H9 (cell line): ENCODE measurements around the gene LMOD3. TPM values are rescaled to one million over a fixed set of nuclear protein-coding genes. Genes with fewer than 3 reads are reported as not detected.

Source experiments
- DNase-seq: peaks from one replicate; pipeline ENCODE4 v3.0.0-alpha.2; 2017
- H2AFZ ChIP-seq: one replicate; pipeline ENCODE4 v1.6.1; 2013; ENCODE audit warnings: mild to moderate bottlenecking, low read length, control low read depth, moderate library complexity
- H2AK5ac ChIP-seq: 2 replicates; pipeline ENCODE4 v1.6.1; 2013; ENCODE audit warnings: low read length, control low read depth, mixed read lengths; ENCODE audit not compliant: insufficient read length
- H2BK120ac ChIP-seq: one replicate; pipeline ENCODE4 v1.6.1; 2013; ENCODE audit warnings: low read depth, mild to moderate bottlenecking, low read length, control low read depth, inconsistent platforms; ENCODE audit not compliant: poor library complexity, severe bottlenecking
- H2BK12ac ChIP-seq: 2 replicates; pipeline ENCODE4 v1.6.1; 2013; ENCODE audit warnings: low read length, control low read depth, mixed read lengths, low read depth; ENCODE audit not compliant: insufficient read length
- H2BK15ac ChIP-seq: 2 replicates; pipeline ENCODE4 v1.6.1; 2013; ENCODE audit warnings: low read depth, low read length, control low read depth
- H2BK20ac ChIP-seq: one replicate; pipeline ENCODE4 v1.6.1; 2013; ENCODE audit warnings: low read depth, mild to moderate bottlenecking, low read length, control low read depth, inconsistent platforms; ENCODE audit not compliant: poor library complexity, severe bottlenecking
- H2BK5ac ChIP-seq: 2 replicates; pipeline ENCODE4 v1.6.1; 2013; ENCODE audit warnings: low read length, control low read depth, mixed read lengths; ENCODE audit not compliant: insufficient read length
- H3K14ac ChIP-seq: 2 replicates; pipeline ENCODE4 v1.6.1; 2013; ENCODE audit warnings: low read length, control low read depth; ENCODE audit not compliant: insufficient read depth
- H3K18ac ChIP-seq: 2 replicates; pipeline ENCODE4 v1.6.1; 2013; ENCODE audit warnings: low read depth, mild to moderate bottlenecking, mixed read lengths, low read length, control low read depth; ENCODE audit not compliant: insufficient read length
- H3K23ac ChIP-seq: 2 replicates; pipeline ENCODE4 v1.6.1; 2013; ENCODE audit warnings: low read length, control low read depth, mixed read lengths, low read depth; ENCODE audit not compliant: insufficient read length
- H3K23me2 ChIP-seq: 2 replicates; pipeline ENCODE4 v1.6.1; 2013; ENCODE audit warnings: low read depth, mild to moderate bottlenecking, mixed read lengths, low read length, control low read depth; ENCODE audit not compliant: insufficient read length, poor library complexity, severe bottlenecking
- H3K27ac ChIP-seq: 2 replicates; pipeline ENCODE4 v1.5.1; 2013; ENCODE audit warnings: low read length, control low read depth, mixed read lengths, low read depth; ENCODE audit not compliant: insufficient read length
- H3K27me3 ChIP-seq: 2 replicates; pipeline ENCODE4 v1.6.1; 2013; ENCODE audit warnings: low read length, control low read depth, inconsistent platforms; ENCODE audit not compliant: insufficient read depth
- H3K4ac ChIP-seq: 2 replicates; pipeline ENCODE4 v1.6.1; 2013; ENCODE audit warnings: low read depth, mild to moderate bottlenecking, control low read depth, inconsistent platforms, low read length, moderate library complexity
- H3K4me1 ChIP-seq: 2 replicates; pipeline ENCODE4 v1.6.1; 2013; ENCODE audit warnings: low read length, control low read depth, inconsistent platforms; ENCODE audit not compliant: insufficient read depth
- H3K4me2 ChIP-seq: 2 replicates; pipeline ENCODE4 v1.6.1; 2013; ENCODE audit warnings: low read length, control low read depth, mixed read lengths; ENCODE audit not compliant: insufficient read length, insufficient read depth
- H3K56ac ChIP-seq: 2 replicates; pipeline ENCODE4 v1.6.1; 2013; ENCODE audit warnings: low read depth, mild to moderate bottlenecking, mixed read lengths, low read length, control low read depth; ENCODE audit not compliant: insufficient read length
- H3K79me1 ChIP-seq: 2 replicates; pipeline ENCODE4 v1.6.1; 2013; ENCODE audit warnings: low read depth, mild to moderate bottlenecking, moderate library complexity, low read length, control low read depth, inconsistent platforms; ENCODE audit not compliant: insufficient read depth, poor library complexity, severe bottlenecking
- H3K79me2 ChIP-seq: 2 replicates; pipeline ENCODE4 v1.6.1; 2013; ENCODE audit warnings: low read length, control low read depth, inconsistent platforms; ENCODE audit not compliant: insufficient read depth
- H3K9ac ChIP-seq: 2 replicates; pipeline ENCODE4 v1.6.1; 2013; ENCODE audit warnings: low read length, control low read depth, mixed read lengths; ENCODE audit not compliant: insufficient read length; ENCODE audit errors: extremely low read depth
- H3K9me3 ChIP-seq: one replicate; pipeline ENCODE4 v1.6.1; 2013; ENCODE audit warnings: low read depth, low read length, inconsistent platforms; ENCODE audit not compliant: control insufficient read depth
- H3T11ph ChIP-seq: one replicate; pipeline ENCODE4 v1.6.1; 2013; ENCODE audit warnings: mild to moderate bottlenecking, low read length, control low read depth, inconsistent platforms
- H4K20me1 ChIP-seq: one replicate; pipeline ENCODE4 v1.6.1; 2013; ENCODE audit not compliant: control insufficient read depth, insufficient read length, insufficient read depth
- H4K5ac ChIP-seq: 2 replicates; pipeline ENCODE4 v1.6.1; 2013; ENCODE audit warnings: low read depth, mild to moderate bottlenecking, mixed read lengths, low read length, control low read depth; ENCODE audit not compliant: insufficient read length
- H4K8ac ChIP-seq: replicated peaks from 2 replicates; pipeline ENCODE4 v1.6.1; 2013; ENCODE audit warnings: low read length, control low read depth, mixed read lengths, low read depth; ENCODE audit not compliant: insufficient read length
- H4K91ac ChIP-seq: 2 replicates; pipeline ENCODE4 v1.6.1; 2013; ENCODE audit warnings: low read depth, mild to moderate bottlenecking, moderate library complexity, mixed read lengths, low read length, control low read depth; ENCODE audit not compliant: insufficient read length
- H3K27ac Mint-ChIP-seq, 3 experiments: 2 replicates in 2 of 3; 3 replicates in 1 of 3; pipeline ENCODE4 v1.8.0; 2020 to 2021; ENCODE audit warnings: mixed read lengths in 3 of 3, mild to moderate bottlenecking in 1 of 3, moderate library complexity in 1 of 3
- H3K27me3 Mint-ChIP-seq: 2 replicates; pipeline ENCODE4 v1.8.0; 2021; ENCODE audit warnings: low read depth, mild to moderate bottlenecking, moderate library complexity, mixed read lengths
- H3K36me3 Mint-ChIP-seq, 3 experiments: 2 replicates in 2 of 3; 3 replicates in 1 of 3; pipeline ENCODE4 v1.8.0; 2020 to 2021; ENCODE audit warnings: low read depth in 3 of 3, mixed read lengths in 3 of 3; ENCODE audit not compliant: insufficient read depth in 1 of 3
- H3K4me1 Mint-ChIP-seq, 2 experiments: 2 replicates each; pipeline ENCODE4 v1.8.0; 2020; ENCODE audit warnings: mixed read lengths in 2 of 2
- H3K4me3 Mint-ChIP-seq, 2 experiments: 2 replicates in 1 of 2; 3 replicates in 1 of 2; pipeline ENCODE4 v1.8.0; 2020 to 2021; ENCODE audit warnings: mild to moderate bottlenecking in 2 of 2, mixed read lengths in 2 of 2, moderate library complexity in 1 of 2
- H3K9me3 Mint-ChIP-seq, 2 experiments: 2 replicates in 1 of 2; 3 replicates in 1 of 2; pipeline ENCODE4 v1.8.0; 2020; ENCODE audit warnings: mild to moderate bottlenecking in 2 of 2, mixed read lengths in 2 of 2, moderate library complexity in 1 of 2
- CTCF ChIP-seq: fragments of 200-600 bp; sonication (generic); conservative IDR thresholded peaks from 3 replicates; pipeline ENCODE4 v1.8.0; 2021; ENCODE audit warnings: antibody characterized with exemption, mild to moderate bottlenecking
- WGBS: extraction: QIAGEN DNeasy Blood & Tissue Kit; methylation state at CpG from one replicate; pipeline ENCODE4 v1.1.7; 2013; ENCODE audit warnings: missing lambda C conversion rate, low lambda C conversion rate, mixed read lengths; ENCODE audit not compliant: insufficient read length; ENCODE audit errors: extremely low coverage; 5-methylcytosine and 5-hydroxymethylcytosine counted together
- total RNA-seq: library from RNA; stranded (reverse); gene quantifications from 2 replicates; pipeline ENCODE4 v1.2.1, GENCODE V29; 2021

The LMOD3 gene
- total RNA-seq, 1 experiment from 2014 or later = not detected

DNA sequence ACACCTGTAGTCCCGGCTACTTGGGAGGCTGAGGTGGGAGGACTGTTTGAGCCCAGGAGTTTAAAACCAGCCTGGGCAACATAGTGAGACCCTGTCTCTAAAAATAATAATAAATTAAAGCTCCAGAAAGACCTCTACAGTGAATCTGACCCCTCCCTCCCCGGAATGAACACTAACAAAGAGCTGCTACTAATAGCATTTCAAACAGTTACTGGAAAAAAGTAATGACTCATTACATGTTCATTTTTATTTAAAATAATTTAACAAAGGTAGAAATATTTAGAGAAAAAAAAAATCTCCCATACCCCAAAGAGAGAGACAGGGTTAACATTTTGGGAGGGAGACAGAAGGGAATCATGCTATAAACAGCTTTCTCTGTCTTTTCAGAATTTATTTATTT is 40.0 kb downstream of the LMOD3 start:
- peaks cover 0 to 5% (median 0%) of the 10 kb centered on the region in 3 experiments; a peak in 3 of 7 replicates for H3K36me3 Mint-ChIP-seq

More for the DNA sequence above, 40.0 kb downstream of the LMOD3 start:
- H3K56ac ChIP-seq = no peak overlapping the region
- no peak overlapping the region for H3K18ac ChIP-seq
- no peak for DNase-seq
- H3K27ac Mint-ChIP-seq = no peak overlapping the region
- no peak overlapping the region for H4K8ac ChIP-seq
- H3T11ph ChIP-seq = no peak overlapping the region
- peaks cover 6% of the 10 kb centered on the region for H3K79me1 ChIP-seq
- peaks cover 10% of the 10 kb centered on the region for H3K23me2 ChIP-seq
- no peak overlapping the region for H4K5ac ChIP-seq
- no peak overlapping the region for H3K23ac ChIP-seq
- H3K27me3 Mint-ChIP-seq = no peaks in the 10 kb centered on the region; the same call in 1 of the 2 replicates
- no peak overlapping the region for H3K4ac ChIP-seq
- peaks cover 35 to 37% of the 10 kb centered on the region in 2 experiments for H3K4me1 Mint-ChIP-seq
- no peak overlapping the region for H2BK15ac ChIP-seq
- no peak overlapping the region for H2BK12ac ChIP-seq
- no peak overlapping the region for H3K4me3 Mint-ChIP-seq
- no peak overlapping the region for H2AFZ ChIP-seq
- TF ChIP-seq CTCF = no peak
- no peak overlapping the region for H3K4me2 ChIP-seq
- H4K91ac ChIP-seq = no peak overlapping the region
- H3K27me3 ChIP-seq = no peaks in the 10 kb centered on the region
- H3K14ac ChIP-seq = no peak overlapping the region
- no peak overlapping the region for H2AK5ac ChIP-seq
- no peak overlapping the region for H2BK5ac ChIP-seq
- H3K27ac ChIP-seq = no peak overlapping the region
- H4K20me1 ChIP-seq = no peaks in the 10 kb centered on the region
- no peaks in the 10 kb centered on the region for H3K9me3 ChIP-seq
- H3K4me1 ChIP-seq = peaks cover 6% of the 10 kb centered on the region; the same call in 1 of the 2 replicates
- no CpG with 5 or more reads among the region's 2 CpGs for WGBS
- no peak overlapping the region for H3K9ac ChIP-seq
- H2BK120ac ChIP-seq = no peak overlapping the region
- H3K9me3 Mint-ChIP-seq = no peaks in the 10 kb centered on the region
- H3K79me2 ChIP-seq = peaks cover 5% of the 10 kb centered on the region; the same call in 1 of the 2 replicates
- no peak overlapping the region for H2BK20ac ChIP-seq
